ENCODE measurements around the gene SP110. TPM values are rescaled to one million over a fixed set of nuclear protein-coding genes. Genes with fewer than 3 reads are reported as not detected.

The SP110 gene
- total RNA-seq, 1 donor from 2014 or later: 61.7 TPM

DNA sequence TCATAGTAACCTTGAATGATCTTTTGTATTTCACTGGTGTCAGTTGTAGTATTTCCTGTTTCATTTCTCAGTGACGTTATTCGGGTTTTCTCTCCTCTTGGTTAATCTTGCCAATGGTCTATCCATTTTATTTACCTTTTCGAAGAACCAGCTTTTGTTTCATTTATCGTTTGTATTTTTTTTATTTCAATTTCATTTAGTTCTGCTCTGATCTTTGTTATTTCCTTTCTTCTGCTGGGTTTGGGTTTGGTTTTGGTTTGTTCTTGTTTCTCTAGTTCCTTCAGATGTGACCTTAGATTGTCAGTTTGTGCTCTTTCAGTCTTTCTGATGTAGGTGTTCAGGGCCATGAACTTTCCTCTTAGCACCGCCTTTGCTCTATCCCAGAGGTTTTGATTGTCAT is 42.5 kb upstream of the SP110 start:
- no peak for FAIRE-seq
- H2AFZ ChIP-seq (ENCODE audit: low read depth, low read length): no peak overlapping the region
- DNase-seq (ENCODE audit: low read depth): no peak
- H3K9me3 ChIP-seq (ENCODE audit: insufficient read depth, low read depth, low read length): no peaks in the 10 kb centered on the region
- H3K4me1 ChIP-seq (ENCODE audit: insufficient read depth, low read length): no peaks in the 10 kb centered on the region
- no peaks in the 10 kb centered on the region for H3K27me3 Mint-ChIP-seq (ENCODE audit: low read depth, unreplicated experiment)
- H4K20me1 ChIP-seq (ENCODE audit: insufficient read depth, low read length): no peaks in the 10 kb centered on the region
- H3K36me3 ChIP-seq (ENCODE audit: insufficient read depth, low read length): no peaks in the 10 kb centered on the region
- TF ChIP-seq, protein P1, sequence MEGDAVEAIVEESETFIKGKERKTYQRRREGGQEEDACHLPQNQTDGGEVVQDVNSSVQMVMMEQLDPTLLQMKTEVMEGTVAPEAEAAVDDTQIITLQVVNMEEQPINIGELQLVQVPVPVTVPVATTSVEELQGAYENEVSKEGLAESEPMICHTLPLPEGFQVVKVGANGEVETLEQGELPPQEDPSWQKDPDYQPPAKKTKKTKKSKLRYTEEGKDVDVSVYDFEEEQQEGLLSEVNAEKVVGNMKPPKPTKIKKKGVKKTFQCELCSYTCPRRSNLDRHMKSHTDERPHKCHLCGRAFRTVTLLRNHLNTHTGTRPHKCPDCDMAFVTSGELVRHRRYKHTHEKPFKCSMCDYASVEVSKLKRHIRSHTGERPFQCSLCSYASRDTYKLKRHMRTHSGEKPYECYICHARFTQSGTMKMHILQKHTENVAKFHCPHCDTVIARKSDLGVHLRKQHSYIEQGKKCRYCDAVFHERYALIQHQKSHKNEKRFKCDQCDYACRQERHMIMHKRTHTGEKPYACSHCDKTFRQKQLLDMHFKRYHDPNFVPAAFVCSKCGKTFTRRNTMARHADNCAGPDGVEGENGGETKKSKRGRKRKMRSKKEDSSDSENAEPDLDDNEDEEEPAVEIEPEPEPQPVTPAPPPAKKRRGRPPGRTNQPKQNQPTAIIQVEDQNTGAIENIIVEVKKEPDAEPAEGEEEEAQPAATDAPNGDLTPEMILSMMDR (IDR thresholded peaks at IDR 0.05; ENCODE audit: insufficient read depth, low read depth, low read length): no peak
- TF ChIP-seq EZH2 (IDR thresholded peaks at IDR 0.05; ENCODE audit: insufficient read depth, low read length): no peak
- H3K9ac ChIP-seq (ENCODE audit: low read length): no peak overlapping the region
- H3K36me3 Mint-ChIP-seq (ENCODE audit: low read depth, unreplicated experiment): peaks cover 9% of the 10 kb centered on the region
- H3K27me3 ChIP-seq (ENCODE audit: insufficient read depth, low read length): no peaks in the 10 kb centered on the region
- no peaks in the 10 kb centered on the region for H3K79me2 ChIP-seq (ENCODE audit: insufficient read depth, low read length)
- no peak overlapping the region for H3K27ac ChIP-seq (ENCODE audit: low read depth, low read length)
- peaks cover 11% of the 10 kb centered on the region for H3K4me1 Mint-ChIP-seq (ENCODE audit: low read depth, unreplicated experiment)
- H3K4me3 Mint-ChIP-seq (ENCODE audit: unreplicated experiment): no peak overlapping the region
- no peak overlapping the region for H3K4me3 ChIP-seq (ENCODE audit: insufficient read depth, low read depth, low read length)
- no peak overlapping the region for H3K27ac Mint-ChIP-seq (ENCODE audit: unreplicated experiment)
- H3K9me3 Mint-ChIP-seq (ENCODE audit: unreplicated experiment): peaks cover 16% of the 10 kb centered on the region
- H3K4me2 ChIP-seq (ENCODE audit: low read length): no peak overlapping the region

DNA sequence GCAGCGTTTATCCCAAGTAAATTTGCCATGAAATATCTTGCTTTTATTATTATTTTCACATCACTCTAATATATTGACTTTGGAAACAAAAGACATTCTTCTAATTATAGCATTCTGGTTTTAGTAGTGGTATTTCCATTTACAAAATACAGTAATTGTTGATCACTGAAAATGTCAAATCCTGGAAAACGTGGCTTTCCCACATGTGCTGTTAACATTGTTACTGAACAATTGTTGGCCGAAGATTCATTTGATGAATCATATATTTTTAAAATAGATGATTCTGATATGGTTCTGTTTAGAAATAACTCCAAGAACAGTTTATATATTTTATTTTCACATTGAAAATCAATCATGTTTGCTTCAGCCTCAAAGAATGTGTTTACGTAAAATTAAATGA is 38.7 kb upstream of the SP110 start:
- Mint-ChIP-seq H3K27me3 (ENCODE audit: low read depth, unreplicated experiment) (no peaks in the 10 kb centered on the region), H3K9me3 (ENCODE audit: unreplicated experiment) (peaks cover 14% of the 10 kb centered on the region), H3K4me3 (ENCODE audit: unreplicated experiment) (no peak overlapping the region), H3K4me1 (ENCODE audit: low read depth, unreplicated experiment) (no peaks in the 10 kb centered on the region), H3K36me3 (ENCODE audit: low read depth, unreplicated experiment) (peaks cover 9% of the 10 kb centered on the region), H3K27ac (ENCODE audit: unreplicated experiment) (no peak overlapping the region)
- H3K36me3 ChIP-seq (ENCODE audit: insufficient read depth, low read length): no peaks in the 10 kb centered on the region
- no peak overlapping the region for H3K27ac ChIP-seq (ENCODE audit: low read depth, low read length)
- no peak overlapping the region for H3K4me2 ChIP-seq (ENCODE audit: low read length)
- FAIRE-seq: no peak
- no peak overlapping the region for H3K4me3 ChIP-seq (ENCODE audit: insufficient read depth, low read depth, low read length)
- no peak for TF ChIP-seq EZH2 (IDR thresholded peaks at IDR 0.05; ENCODE audit: insufficient read depth, low read length)
- TF ChIP-seq, protein P1 (IDR thresholded peaks at IDR 0.05; ENCODE audit: insufficient read depth, low read depth, low read length): no peak
- no peaks in the 10 kb centered on the region for H3K4me1 ChIP-seq (ENCODE audit: insufficient read depth, low read length)
- H3K27me3 ChIP-seq (ENCODE audit: insufficient read depth, low read length): no peaks in the 10 kb centered on the region
- no peaks in the 10 kb centered on the region for H4K20me1 ChIP-seq (ENCODE audit: insufficient read depth, low read length)
- H3K9me3 ChIP-seq (ENCODE audit: insufficient read depth, low read depth, low read length): no peaks in the 10 kb centered on the region
- no peak overlapping the region for H2AFZ ChIP-seq (ENCODE audit: low read depth, low read length)
- H3K79me2 ChIP-seq (ENCODE audit: insufficient read depth, low read length): no peaks in the 10 kb centered on the region
- no peak for DNase-seq (ENCODE audit: low read depth)
- H3K9ac ChIP-seq (ENCODE audit: low read length): no peak overlapping the region

DNA sequence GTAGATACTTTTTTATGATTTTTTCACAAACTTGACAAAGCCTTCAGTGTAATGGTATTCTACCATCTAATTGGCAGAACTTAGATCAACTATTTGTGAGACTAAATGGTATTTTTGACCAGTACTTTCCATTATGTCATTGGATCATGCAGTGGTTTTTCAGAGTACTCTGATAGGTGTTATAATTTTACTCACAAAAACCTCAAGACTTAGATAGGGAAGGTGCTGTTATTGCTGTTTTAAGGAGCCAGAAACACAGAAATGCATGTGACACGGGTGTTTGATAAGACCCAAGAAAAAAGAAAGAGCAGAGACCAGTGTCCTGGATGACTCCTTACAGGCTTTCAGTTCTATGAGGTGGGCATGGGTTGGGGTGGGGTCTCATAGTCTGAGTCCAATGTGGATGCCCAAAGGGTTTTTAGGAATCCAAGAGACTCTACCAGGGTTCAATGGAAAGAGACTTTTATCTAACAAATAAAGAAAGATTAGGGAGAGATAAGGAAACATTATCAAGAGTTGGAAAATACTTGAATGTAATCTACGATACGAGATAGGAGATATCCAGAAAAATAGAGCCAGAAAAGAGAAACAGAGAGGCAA is 37.0 kb upstream of the SP110 start:
- Mint-ChIP-seq H3K4me1 (ENCODE audit: low read depth, unreplicated experiment) (no peaks in the 10 kb centered on the region), H3K4me3 (ENCODE audit: unreplicated experiment) (no peak overlapping the region), H3K36me3 (ENCODE audit: low read depth, unreplicated experiment) (peaks cover 9% of the 10 kb centered on the region), H3K27ac (ENCODE audit: unreplicated experiment) (no peak overlapping the region), H3K27me3 (ENCODE audit: low read depth, unreplicated experiment) (no peaks in the 10 kb centered on the region), H3K9me3 (ENCODE audit: unreplicated experiment) (peaks cover 12% of the 10 kb centered on the region)
- TF ChIP-seq, protein P1 (IDR thresholded peaks at IDR 0.05; ENCODE audit: insufficient read depth, low read depth, low read length): no peak
- no peak for TF ChIP-seq EZH2 (IDR thresholded peaks at IDR 0.05; ENCODE audit: insufficient read depth, low read length)
- no peak for FAIRE-seq
- H3K79me2 ChIP-seq (ENCODE audit: insufficient read depth, low read length): no peaks in the 10 kb centered on the region
- H3K4me3 ChIP-seq (ENCODE audit: insufficient read depth, low read depth, low read length): no peak overlapping the region
- no peaks in the 10 kb centered on the region for H4K20me1 ChIP-seq (ENCODE audit: insufficient read depth, low read length)
- H3K9me3 ChIP-seq (ENCODE audit: insufficient read depth, low read depth, low read length): no peaks in the 10 kb centered on the region
- no peaks in the 10 kb centered on the region for H3K4me1 ChIP-seq (ENCODE audit: insufficient read depth, low read length)
- no peak overlapping the region for H3K9ac ChIP-seq (ENCODE audit: low read length)
- no peaks in the 10 kb centered on the region for H3K36me3 ChIP-seq (ENCODE audit: insufficient read depth, low read length)
- peaks cover 3% of the 10 kb centered on the region for H3K27me3 ChIP-seq (ENCODE audit: insufficient read depth, low read length)
- H2AFZ ChIP-seq (ENCODE audit: low read depth, low read length): no peak overlapping the region
- no peak overlapping the region for H3K4me2 ChIP-seq (ENCODE audit: low read length)
- no peak overlapping the region for H3K27ac ChIP-seq (ENCODE audit: low read depth, low read length)
- no peak for DNase-seq (ENCODE audit: low read depth)

Data from astrocyte (in vitro differentiated cells and primary cell).